SK-N-SH treated with all-trans-retinoic acid at 6 μM for 48 hours (cell line): ENCODE results near the gene PTPRD.

Experiments used
- ARNTL ChIP-seq: fragments of 450-650 bp; formaldehyde crosslinking; IDR thresholded peaks from 2 replicates; pipeline ENCODE4 v1.5.0; 2020; ENCODE audit warnings: low read depth, mild to moderate bottlenecking, moderate library complexity, borderline replicate concordance
- OSR1 ChIP-seq: fragments of 250-450 bp; sonication (Bioruptor Pico); IDR thresholded peaks from 2 replicates; pipeline ENCODE4 v1.8.0; 2022; ENCODE audit warnings: moderate library complexity, mild to moderate bottlenecking, inconsistent platforms
- PATZ1 ChIP-seq: fragments of 250-450 bp; sonication (Bioruptor Pico); IDR thresholded peaks from 2 replicates; pipeline ENCODE4 v1.8.0; 2020; ENCODE audit warnings: mild to moderate bottlenecking, moderate library complexity, borderline replicate concordance
- TCF4 ChIP-seq: fragments of 250-450 bp; sonication (Bioruptor Pico); IDR thresholded peaks from 2 replicates; pipeline ENCODE4 v1.8.0; 2021; ENCODE audit warnings: mild to moderate bottlenecking, moderate library complexity, borderline replicate concordance
- TOX ChIP-seq: fragments of 250-450 bp; sonication (Bioruptor Pico); IDR thresholded peaks from 2 replicates; pipeline ENCODE4 v1.8.0; 2021; ENCODE audit warnings: mild to moderate bottlenecking, moderate library complexity, borderline replicate concordance
- ZFP3 ChIP-seq: fragments of 250-450 bp; sonication (Bioruptor Pico); IDR thresholded peaks from 2 replicates; pipeline ENCODE4 v1.5.0; 2020; ENCODE audit warnings: mild to moderate bottlenecking, moderate library complexity

- no peak for TF ChIP-seq TCF4 (CRISPR knock-in tag)
- no peak for TF ChIP-seq ZFP3 (CRISPR knock-in tag)
- no peak for TF ChIP-seq PATZ1
- no peak for TF ChIP-seq ARNTL (CRISPR knock-in tag)
- no peak for TF ChIP-seq TOX (CRISPR knock-in tag)
- TF ChIP-seq OSR1 (CRISPR knock-in tag): no peak
Measured at GRCh38 chr9:10253341-10253740, 359.5 kb downstream of the PTPRD start.
